HuH-7 (cell line): ENCODE data around the gene ADCY2.

Experiments used
- DNase-seq: peaks from one replicate; pipeline ENCODE4 v3.0.0; 2011; ENCODE audit warnings: low spot score

Gene ADCY2

DNA sequence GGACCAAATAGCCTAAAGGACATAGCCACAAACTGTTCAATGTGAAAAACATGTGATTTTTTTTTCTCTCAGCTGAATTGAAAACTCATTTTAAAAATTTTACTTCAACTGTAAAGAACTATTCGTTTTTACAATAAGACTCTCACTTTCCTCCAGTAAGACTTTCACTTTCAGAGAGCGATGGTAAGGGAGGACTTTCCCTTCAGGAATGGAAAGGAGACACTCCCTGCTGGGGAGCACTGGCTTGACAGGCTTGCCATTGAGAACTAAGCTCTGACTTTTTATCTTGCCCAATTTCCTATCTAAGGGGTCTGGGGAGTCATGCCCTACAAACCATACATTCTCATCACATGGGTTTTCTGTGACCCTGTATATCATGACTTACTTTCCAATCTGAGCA, 268.3 kb downstream of the ADCY2 start:
- DNase-seq: no peak

DNA sequence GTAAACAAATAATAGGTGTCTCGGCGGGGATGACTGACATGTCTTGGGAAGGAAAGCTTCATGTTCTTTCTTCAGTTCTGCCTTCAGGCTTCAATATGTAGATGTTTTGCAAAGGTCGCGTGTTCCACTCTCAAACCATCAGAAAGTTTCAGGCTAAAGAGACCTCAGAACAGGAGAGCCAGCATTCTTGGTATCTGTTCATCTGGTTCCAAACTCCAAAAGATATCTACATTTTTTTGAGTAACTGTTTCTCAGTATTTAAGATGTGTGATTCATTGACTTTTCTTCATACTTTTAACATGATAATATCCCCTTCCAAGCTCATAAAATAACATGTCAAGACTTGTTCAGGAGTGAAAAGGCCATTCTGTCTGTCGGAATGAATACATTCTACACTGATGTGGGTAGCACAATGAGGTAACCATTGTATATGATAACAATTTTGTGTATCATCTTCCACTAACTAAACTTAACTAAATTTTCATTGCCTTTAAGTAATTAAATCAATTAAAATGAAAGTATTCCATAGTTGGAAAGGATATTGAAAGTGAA, 271.4 kb downstream of the ADCY2 start:
- no peak for DNase-seq

DNA sequence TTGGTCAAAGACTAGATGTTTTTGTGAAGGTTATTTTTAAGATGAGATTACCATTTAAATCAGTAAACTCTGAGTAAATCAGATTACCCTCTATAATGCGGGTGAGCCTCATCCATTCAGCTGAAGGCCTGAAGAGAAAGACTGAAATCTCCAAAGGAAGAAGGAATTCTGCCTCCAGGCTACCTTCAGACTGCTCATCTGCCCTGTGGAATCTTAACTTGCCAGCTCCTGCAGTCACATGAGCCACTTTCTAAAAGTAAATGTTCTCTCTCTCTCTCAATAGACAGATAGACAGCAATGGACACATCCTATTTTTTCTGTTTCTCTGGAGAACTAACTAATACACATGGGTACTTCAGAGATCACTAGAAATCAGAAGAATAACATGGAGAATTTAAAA, 272.2 kb downstream of the ADCY2 start:
- no peak for DNase-seq

DNA sequence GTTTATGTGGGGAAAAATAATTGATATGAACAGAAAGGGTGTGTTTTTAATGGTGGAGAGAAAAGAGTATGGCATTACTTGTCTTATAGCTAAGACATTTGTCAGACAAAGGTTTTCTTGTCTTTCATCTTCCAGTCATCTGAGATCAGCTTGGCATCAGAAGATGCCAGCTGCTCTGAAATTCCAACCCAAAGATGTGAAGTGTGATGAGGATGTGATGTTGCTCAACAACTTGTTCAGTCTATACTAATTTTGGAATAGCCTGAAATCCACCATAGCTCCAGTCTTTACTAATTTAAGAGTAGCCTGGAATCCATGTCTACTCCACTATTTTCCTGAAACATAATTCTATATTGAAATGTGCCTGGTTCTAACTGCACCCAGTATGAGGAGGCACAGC, 272.7 kb downstream of the ADCY2 start:
- no peak for DNase-seq

DNA sequence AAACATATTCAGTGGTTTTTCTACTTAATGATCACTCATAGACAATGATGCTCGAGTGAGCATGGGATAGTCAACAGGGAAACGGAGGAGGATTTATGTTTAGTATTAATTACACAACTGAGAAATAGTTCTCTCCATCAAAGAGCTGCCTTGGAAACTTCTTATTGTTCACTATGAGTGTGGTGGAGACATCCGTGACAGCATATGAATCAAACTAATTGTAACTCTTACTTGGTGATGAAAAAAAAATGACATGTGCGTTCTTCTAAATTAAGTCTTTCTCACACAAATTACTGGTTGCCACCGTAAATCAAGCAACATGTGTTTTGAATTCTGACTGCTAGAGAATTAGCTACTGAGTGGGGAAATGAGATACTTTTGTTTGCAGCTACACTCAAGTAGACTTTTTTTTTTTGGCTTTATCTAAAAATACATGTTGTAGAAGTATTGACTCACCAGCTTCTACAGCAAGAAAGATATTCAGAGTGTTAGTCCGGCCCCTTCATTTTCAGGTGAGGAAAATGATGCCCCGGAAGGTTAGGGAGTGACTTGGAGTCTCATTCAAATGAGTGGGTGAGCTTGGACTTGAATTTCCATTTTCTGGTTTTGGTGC, 275.5 kb downstream of the ADCY2 start:
- no peak for DNase-seq

DNA sequence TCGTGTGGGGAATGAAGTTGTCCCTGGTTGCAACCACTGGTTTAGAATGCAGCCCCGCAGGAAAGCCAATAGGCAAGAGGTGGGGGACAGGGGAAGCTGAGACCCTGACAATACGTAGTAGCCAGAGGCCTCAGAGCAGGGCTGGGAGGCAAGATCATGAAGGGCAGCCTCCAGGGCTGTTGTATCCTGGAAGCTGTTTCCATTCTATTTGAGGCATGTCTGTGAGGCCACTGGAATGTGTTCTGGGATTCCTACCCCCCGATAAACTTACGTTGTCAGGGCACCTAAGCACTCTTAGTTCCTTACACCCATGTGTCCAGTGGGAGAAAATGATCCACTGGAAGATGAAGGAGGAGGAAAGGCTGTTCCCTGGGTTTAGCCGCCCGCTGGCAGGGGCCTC, 277.7 kb downstream of the ADCY2 start:
- no peak for DNase-seq

DNA sequence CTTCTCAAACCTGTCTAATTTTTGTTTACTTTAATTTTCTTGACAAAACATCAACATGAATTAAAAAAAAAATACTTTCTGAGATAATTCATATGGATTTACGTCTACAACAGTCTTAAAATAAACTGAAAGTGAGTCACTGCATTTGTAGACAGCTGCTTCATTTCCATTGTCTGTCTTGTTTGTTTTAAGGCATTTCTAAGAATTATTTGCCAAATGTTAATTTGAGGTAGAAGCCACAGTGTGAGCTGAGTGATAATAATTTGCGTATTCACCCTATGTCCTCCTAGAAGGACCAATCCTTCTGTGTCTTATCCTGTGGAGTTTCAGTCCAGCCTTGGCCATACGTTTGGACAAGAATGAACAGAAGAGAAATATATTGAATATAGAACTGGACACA, 280.5 kb downstream of the ADCY2 start:
- DNase-seq: no peak

- DNase-seq: no peak
Observed at GRCh38 chr5:7678030-7678429, 282.1 kb downstream of the ADCY2 start.

- no peak for DNase-seq
Observed at GRCh38 chr5:7679663-7680062, 283.7 kb downstream of the ADCY2 start.

DNA sequence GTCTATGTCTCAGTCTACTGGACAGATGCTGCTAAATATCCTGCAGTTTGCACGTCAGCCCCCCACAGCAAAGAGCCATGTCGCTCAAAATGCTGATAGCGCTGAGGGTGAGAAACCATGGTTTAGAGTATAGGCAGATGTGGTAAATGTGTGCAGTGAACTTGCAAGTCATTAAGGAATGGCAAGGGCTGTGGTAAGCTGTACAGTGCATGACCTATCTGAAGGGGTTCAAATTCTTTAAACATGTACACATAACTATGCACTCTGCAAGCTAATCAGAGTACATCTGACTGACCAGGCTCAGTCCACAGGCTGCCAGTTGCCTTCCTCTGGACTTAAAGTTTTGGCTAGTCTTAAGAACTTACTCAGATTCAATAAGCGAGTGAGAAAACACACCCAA, 284.3 kb downstream of the ADCY2 start:
- no peak for DNase-seq

GRCh38 chr5:7682379-7682778, 286.4 kb downstream of the ADCY2 start:
- no peak for DNase-seq

DNA sequence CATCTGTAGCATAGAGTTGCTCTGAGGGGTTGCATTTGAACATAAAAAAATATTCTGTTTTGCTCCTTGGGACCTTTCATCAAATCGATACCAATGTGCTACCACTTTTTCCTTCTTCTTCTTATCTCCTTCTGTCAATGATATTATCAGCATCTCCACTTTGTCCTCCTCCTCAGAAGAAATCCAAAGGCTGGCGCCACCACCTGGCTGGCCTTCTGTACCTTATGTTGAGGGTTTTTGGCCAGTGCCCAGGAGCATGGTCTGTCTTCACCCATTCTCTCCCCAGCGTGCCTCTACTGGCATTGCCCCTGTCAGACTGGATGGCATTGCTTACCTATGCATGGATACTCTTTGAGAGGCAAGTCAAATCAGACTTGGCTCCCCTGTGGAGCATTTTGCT, 287.8 kb downstream of the ADCY2 start:
- DNase-seq: no peak

DNA sequence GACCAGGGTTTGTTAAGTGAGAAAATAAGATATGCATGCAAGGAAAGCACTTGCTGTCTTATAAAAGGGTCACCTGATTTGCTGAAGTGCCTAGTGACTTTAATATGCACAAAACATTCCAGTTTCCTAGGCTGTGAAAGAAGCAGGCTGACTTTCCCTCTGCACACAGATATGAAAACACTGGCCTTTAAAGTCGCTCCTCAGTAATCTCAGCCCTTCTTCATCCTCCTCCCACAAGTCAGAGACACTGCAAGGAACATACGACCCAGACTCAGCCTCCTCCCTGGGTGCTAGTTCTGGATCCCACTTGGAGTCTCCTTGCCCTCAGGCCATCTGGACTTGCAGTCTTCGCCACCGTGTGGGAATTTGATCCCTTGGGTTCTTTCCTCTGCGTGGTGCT, 288.9 kb downstream of the ADCY2 start:
- no peak for DNase-seq

GRCh38 chr5:7686794-7687193, 290.9 kb downstream of the ADCY2 start:
- DNase-seq: no peak

GRCh38 chr5:7690557-7690956, 294.6 kb downstream of the ADCY2 start:
- DNase-seq: no peak

GRCh38 chr5:7705261-7705660, 309.3 kb downstream of the ADCY2 start:
- no peak for DNase-seq

GRCh38 chr5:7705736-7706135, 309.8 kb downstream of the ADCY2 start:
- DNase-seq: no peak

- no peak for DNase-seq
Observed at GRCh38 chr5:7706256-7706655, 310.3 kb downstream of the ADCY2 start.

GRCh38 chr5:7714119-7714518, 318.2 kb downstream of the ADCY2 start:
- DNase-seq: no peak

DNA sequence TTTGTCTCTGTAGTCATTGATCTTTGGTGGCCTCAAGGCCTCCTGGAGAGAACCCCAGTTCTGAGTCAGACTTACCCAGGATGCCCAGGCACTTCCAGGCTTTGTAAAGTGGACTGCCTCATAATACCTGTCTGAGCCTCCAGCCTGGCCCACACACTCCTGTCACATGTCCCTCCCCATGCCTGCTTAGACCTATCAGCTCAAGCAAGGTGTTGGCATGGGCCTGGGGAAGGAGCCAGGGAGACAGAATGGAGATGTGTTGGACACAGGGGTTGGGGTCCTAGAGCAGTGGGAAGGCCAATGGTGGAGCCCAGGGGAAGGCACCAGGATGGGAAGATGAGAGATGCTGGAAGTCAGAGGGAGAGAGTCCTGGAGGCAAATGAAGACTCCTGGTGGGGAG, 318.8 kb downstream of the ADCY2 start:
- no peak for DNase-seq

- no peak for DNase-seq
Observed at GRCh38 chr5:7717691-7718090, 321.8 kb downstream of the ADCY2 start.

GRCh38 chr5:7728076-7728475, 332.1 kb downstream of the ADCY2 start:
- DNase-seq: no peak

DNA sequence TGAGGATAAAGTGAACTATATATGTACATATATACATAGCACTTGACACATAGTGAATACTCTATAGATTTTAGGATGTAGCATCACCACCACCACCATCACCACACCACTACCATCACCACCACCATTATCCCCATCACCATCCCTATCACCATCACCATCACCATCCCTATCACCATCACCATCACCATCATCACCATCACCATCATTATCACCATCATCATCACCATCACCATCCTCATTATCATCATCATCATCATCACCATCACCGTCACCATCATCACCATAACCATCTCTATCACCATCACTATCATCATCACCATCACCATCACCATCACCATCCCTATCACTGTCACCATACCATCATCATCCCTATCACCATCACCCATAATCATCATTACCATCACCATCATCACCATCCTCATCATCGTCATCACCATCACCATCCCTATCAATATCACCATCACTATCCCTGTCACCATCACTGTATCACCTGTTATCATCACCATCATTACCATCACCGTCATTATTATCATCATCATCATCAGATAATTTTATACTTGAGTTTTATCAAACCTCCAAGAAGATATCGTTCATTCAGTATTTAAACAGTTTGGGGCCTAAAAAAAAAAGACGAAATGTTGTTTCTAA, 345.6 kb downstream of the ADCY2 start:
- DNase-seq: no peak

DNA sequence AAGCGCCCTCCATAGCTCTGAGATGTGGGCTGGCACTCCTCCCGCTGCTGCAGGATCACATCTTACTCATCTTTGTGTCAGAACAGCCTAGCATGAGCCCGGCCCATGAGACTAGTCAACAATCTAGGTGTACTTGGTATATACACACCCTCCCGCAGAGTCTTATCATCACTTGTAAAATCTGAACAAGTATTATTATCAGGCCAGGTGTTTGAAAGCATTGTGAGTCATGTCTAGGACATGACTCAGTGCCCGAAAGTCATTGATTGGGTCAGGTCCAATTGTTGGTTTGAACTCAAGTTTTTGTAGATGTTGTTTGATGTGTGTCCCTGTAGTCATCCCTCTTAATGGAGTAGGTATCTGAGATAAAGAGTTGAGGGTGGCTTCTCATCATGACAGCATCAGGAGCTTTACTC, 346.3 kb downstream of the ADCY2 start:
- no peak for DNase-seq
